ENCODE measurements around the gene STK25.

DNA sequence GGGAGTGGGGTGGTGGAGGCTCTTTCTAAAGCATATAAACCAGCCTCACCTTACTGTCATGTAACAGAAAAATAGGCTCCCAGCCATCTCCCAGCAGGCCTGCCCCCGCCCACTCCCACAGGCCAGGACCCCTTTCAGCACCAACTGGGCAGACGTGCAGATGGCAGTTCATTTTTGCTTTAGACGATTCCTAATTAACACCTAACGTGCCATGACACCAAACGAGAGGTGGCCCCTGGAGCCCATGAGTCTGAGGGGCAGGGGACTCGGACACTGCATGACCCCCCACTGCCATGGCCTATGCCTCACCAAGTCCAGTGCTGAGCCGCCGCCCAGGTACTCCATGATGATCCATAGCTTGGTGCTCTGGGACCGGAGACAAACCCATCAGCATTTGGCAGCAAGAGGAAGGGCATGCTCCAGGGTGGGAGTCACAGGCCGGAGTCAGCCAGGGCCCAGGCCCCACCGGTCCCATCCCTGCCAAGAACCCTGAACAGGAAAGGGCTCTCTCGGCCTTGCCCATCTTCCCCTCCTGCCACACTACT, 7.9 kb downstream of the STK25 start:
- TF ChIP-seq CTCF (IDR thresholded peaks at IDR 0.05; ENCODE audit: control extremely low read depth in 1 of 3, insufficient read depth in 1 of 3, low read depth in 1 of 3, low read length in 3 of 3) (no peak), RAD21 (IDR thresholded peaks at IDR 0.05 in 1 of 2, conservative IDR thresholded peaks at IDR 0.05 in 1 of 2; ENCODE audit: low read depth in 2 of 2, low read length in 2 of 2) (no peak), CHD2 (IDR thresholded peaks at IDR 0.05; ENCODE audit: low read length) (no peak), TAF1 (IDR thresholded peaks at IDR 0.05; ENCODE audit: low read depth, low read length) (no peak), RFX5 (IDR thresholded peaks at IDR 0.05; ENCODE audit: borderline replicate concordance, low read depth, low read length) (no peak), SP1 (IDR thresholded peaks at IDR 0.05; ENCODE audit: low read depth, low read length) (no peak), BACH1 (IDR thresholded peaks at IDR 0.05; ENCODE audit: low read length) (no peak), HDAC2 (IDR thresholded peaks at IDR 0.05; ENCODE audit: borderline replicate concordance in 1 of 2, low read depth in 2 of 2, low read length in 2 of 2) (no peak), POLR2AphosphoS5 (IDR thresholded peaks at IDR 0.05; ENCODE audit: low read depth, low read length) (no peak), ASH2L (IDR thresholded peaks at IDR 0.05; ENCODE audit: low read length) (no peak), MAFK (IDR thresholded peaks at IDR 0.05; ENCODE audit: low read depth, low read length) (no peak), POLR2A (IDR thresholded peaks at IDR 0.05; ENCODE audit: control extremely low read depth in 1 of 2, low read depth in 2 of 2, low read length in 2 of 2) (no peak)
- TF ChIP-seq, protein P1, sequence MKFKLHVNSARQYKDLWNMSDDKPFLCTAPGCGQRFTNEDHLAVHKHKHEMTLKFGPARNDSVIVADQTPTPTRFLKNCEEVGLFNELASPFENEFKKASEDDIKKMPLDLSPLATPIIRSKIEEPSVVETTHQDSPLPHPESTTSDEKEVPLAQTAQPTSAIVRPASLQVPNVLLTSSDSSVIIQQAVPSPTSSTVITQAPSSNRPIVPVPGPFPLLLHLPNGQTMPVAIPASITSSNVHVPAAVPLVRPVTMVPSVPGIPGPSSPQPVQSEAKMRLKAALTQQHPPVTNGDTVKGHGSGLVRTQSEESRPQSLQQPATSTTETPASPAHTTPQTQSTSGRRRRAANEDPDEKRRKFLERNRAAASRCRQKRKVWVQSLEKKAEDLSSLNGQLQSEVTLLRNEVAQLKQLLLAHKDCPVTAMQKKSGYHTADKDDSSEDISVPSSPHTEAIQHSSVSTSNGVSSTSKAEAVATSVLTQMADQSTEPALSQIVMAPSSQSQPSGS (IDR thresholded peaks at IDR 0.05; ENCODE audit: low read length): no peak
